ENCODE measurements around the gene PKNOX2. TPM values are rescaled to one million over a fixed set of nuclear protein-coding genes. Genes with fewer than 3 reads are reported as not detected.

The PKNOX2 gene
- total RNA-seq (1 to 10 TPM; 1.4 to 4.7 (median 1.7) TPM), polyA plus RNA-seq (1 to 10 TPM in 1 of 3 donors, under 1 TPM in 2; 0.23 to 1.2 (median 0.60) TPM)

GRCh38 chr11:125164422-125165110 lies at the start of gene PKNOX2:
PKNOX2 (plus strand) TSS chr11:125164751; CDS start chr11:125351306, 186,555 bp downstream.
- peak; percentile 92 for DNase-seq
- Histone ChIP-seq H3K27ac (peak within 1 kb of the TSS; percentile 81 to 87 (median 86)), H3K27me3 (no peaks in the 10 kb centered on the region), H3K4me3 (peak within 1 kb of the TSS; percentile 48 to 71 (median 62)), H3K9me3 (no peaks in the 10 kb centered on the region), H3K36me3 (no peaks in the 10 kb centered on the region), H3K4me1 (peaks cover 0 to 37% (median 19%) of the 10 kb centered on the region in 4 donors)
- 1% methylated on average over 58 of the region's 58 CpGs for WGBS, 2 donors
- intact Hi-C loops (cut with DNase I), result loop anchor here (1.0 to 5.0 kb wide), 3 partner anchors 58 to 240 kb away; no protein-coding TSS in a partner anchor
- TF ChIP-seq POLR2A (IDR thresholded peaks at IDR 0.05) (peak in 1 of 2 donors; percentile 23), POLR2AphosphoS5 (IDR thresholded peaks at IDR 0.05) (peak in 2 of 4 donors; percentile 49 to 57), EP300 (IDR thresholded peaks at IDR 0.05) (no peak), CTCF (IDR thresholded peaks at IDR 0.05) (peak in 1 of 4 experiments; percentile 78)

GRCh38 chr11:125117429-125117828 lies 47.1 kb upstream of the PKNOX2 start:
- no peak for TF ChIP-seq POLR2A (IDR thresholded peaks at IDR 0.05)
- TF ChIP-seq CTCF (IDR thresholded peaks at IDR 0.05), result no peak
- TF ChIP-seq EP300 (IDR thresholded peaks at IDR 0.05), result no peak
- no peak for TF ChIP-seq POLR2AphosphoS5 (IDR thresholded peaks at IDR 0.05)
- intact Hi-C loops (cut with DNase I), result no loop called here
- 71 to 74% methylated on average over 4 of the region's 4 CpGs for WGBS, 2 donors

DNA sequence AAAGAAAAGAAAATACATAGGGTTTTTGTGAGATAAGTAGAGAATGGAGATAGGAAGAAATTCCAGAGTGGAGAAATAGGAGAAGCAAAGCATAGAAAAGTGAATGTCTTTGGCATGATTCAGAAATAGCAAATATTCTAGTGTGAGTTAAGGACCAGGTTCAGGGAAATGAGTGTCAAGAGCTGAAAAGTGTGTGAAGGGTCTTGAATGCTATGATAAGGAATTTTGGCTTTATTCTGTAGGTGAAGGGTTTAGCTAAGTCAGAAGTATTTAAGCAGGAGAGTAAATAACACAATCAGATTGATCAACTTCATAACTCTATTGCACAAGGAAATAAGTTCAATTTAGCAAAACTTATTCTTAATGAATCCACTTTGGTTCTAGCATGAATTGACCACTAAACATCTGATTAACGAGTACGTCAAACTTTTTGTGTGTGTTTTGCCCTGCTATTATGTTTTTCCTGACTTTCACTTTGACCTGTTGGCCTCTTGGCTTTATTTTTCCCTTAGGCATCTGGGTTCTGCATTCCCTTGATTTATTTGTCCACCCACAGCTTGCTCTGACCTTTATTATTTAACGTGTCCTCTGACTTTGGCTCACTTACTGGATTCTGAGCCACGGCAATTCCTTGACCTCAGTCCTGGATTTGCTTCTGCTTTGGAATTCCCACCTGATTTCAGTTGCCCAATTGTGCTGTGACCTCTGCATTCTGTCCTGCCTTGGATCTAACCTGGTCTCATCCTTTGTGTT lies 41.2 kb upstream of the PKNOX2 start:
- H3K4me1 ChIP-seq, result no peaks in the 10 kb centered on the region
- no peaks in the 10 kb centered on the region for H3K9me3 ChIP-seq
- TF ChIP-seq CTCF (IDR thresholded peaks at IDR 0.05), result no peak
- no peak for TF ChIP-seq POLR2AphosphoS5 (IDR thresholded peaks at IDR 0.05)
- no peak for TF ChIP-seq POLR2A (IDR thresholded peaks at IDR 0.05)
- no peak for TF ChIP-seq EP300 (IDR thresholded peaks at IDR 0.05)
- DNase-seq, result no peak
- H3K36me3 ChIP-seq, result no peaks in the 10 kb centered on the region
- H3K27ac ChIP-seq, result no peak overlapping the region
- no peak overlapping the region for H3K4me3 ChIP-seq
- WGBS, 2 donors, result 81 to 85% methylated on average over 4 of the region's 4 CpGs
- H3K27me3 ChIP-seq, result no peaks in the 10 kb centered on the region
- intact Hi-C loops (cut with DNase I), result no loop called here

More at GRCh38 chr11:125117429-125117828, 47.1 kb upstream of the PKNOX2 start:
- Histone ChIP-seq H3K27ac (no peak overlapping the region), H3K4me1 (no peaks in the 10 kb centered on the region), H3K27me3 (no peaks in the 10 kb centered on the region), H3K4me3 (no peak overlapping the region), H3K36me3 (no peaks in the 10 kb centered on the region), H3K9me3 (no peaks in the 10 kb centered on the region)
- DNase-seq, result no peak

DNA sequence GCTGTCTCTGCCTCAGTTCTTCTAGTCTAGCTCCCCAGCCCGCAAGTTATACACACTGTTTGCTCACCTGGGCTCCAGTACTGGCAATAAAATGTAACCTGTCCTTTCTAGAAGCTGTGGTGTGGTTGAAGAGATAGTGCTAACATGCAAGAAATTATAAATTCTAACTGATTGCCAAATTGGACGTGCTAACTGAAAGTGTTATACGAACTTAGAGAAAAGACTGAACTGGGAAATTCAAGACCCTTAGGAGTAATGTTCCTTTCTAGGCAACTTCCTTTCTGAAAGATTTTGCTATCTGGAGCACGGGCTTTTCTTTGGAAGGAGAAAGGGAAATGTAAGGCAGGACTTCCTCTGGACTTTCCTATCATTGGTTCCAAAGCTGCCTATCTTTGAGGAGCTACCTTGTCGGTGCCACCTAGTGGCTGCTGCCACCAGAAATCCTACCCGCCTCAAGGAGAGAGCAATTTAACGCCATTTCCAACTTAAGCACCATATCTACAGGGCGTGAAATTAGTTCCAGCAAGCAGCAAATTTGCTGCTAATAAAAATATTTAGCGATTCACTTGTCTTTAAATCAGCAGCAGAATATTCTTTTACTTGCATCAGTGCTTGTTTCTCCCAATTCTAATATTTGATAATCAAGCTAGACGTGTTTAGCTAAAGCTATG lies 40.5 kb upstream of the PKNOX2 start:
- DNase-seq, result no peak
- Histone ChIP-seq H3K36me3 (no peaks in the 10 kb centered on the region), H3K9me3 (no peaks in the 10 kb centered on the region), H3K27ac (no peak overlapping the region), H3K4me3 (no peak overlapping the region), H3K27me3 (peaks cover 0 to 2% (median 0%) of the 10 kb centered on the region in 3 donors), H3K4me1 (no peaks in the 10 kb centered on the region)
- TF ChIP-seq POLR2AphosphoS5 (IDR thresholded peaks at IDR 0.05) (no peak), CTCF (IDR thresholded peaks at IDR 0.05) (no peak), EP300 (IDR thresholded peaks at IDR 0.05) (no peak), POLR2A (IDR thresholded peaks at IDR 0.05) (no peak)
- intact Hi-C loops (cut with DNase I), result no loop called here
- WGBS, 2 donors, result 57 to 68% methylated on average over 10 of the region's 10 CpGs

All from sigmoid colon (tissue), 7 donors.